NT2/D1 (cell line): ENCODE results near the gene ODC1.
"Not testable (repeated sequence)": the region's sequence is repeated elsewhere in the genome, so short reads cannot be mapped to it uniquely, and the experiment has no call there.

Source experiments
- DNase-seq: peaks from one replicate; pipeline ENCODE4 v3.0.0-alpha.2; 2011; ENCODE audit warnings: low read depth, low spot score
- H3K27me3 ChIP-seq: 2 replicates; pipeline ENCODE4 v1.6.0; 2011; ENCODE audit warnings: mild to moderate bottlenecking; ENCODE audit not compliant: insufficient read length, insufficient read depth
- H3K36me3 ChIP-seq: 2 replicates; pipeline ENCODE4 v1.6.1; 2011; ENCODE audit warnings: mild to moderate bottlenecking, low read length, mixed read lengths; ENCODE audit not compliant: insufficient read depth, insufficient read length
- H3K4me1 ChIP-seq: 2 replicates; pipeline ENCODE4 v1.5.1; 2011; ENCODE audit not compliant: insufficient read depth, insufficient read length
- H3K4me3 ChIP-seq: 2 replicates; pipeline ENCODE4 v1.5.1; 2011; ENCODE audit warnings: low read depth; ENCODE audit not compliant: insufficient read length
- H3K9ac ChIP-seq: 2 replicates; pipeline ENCODE4 v1.6.0; 2011; ENCODE audit warnings: low read depth; ENCODE audit not compliant: insufficient read length
- H3K9me3 ChIP-seq: 2 replicates; pipeline ENCODE4 v1.5.1; 2011; ENCODE audit warnings: mild to moderate bottlenecking, low read length; ENCODE audit not compliant: insufficient read depth
- SUZ12 ChIP-seq: IDR thresholded peaks from 2 replicates; pipeline ENCODE4 v1.6.1; 2011; ENCODE audit not compliant: insufficient read length, insufficient read depth; ENCODE audit errors: extremely low read depth
- YY1 ChIP-seq: IDR thresholded peaks from 2 replicates; pipeline ENCODE4 v1.6.1; 2011; ENCODE audit not compliant: insufficient read length, insufficient read depth
- ZNF274 ChIP-seq: IDR thresholded peaks from 2 replicates; pipeline ENCODE4 v1.6.1; 2011; ENCODE audit warnings: mild to moderate bottlenecking, low read depth, low read length

The ODC1 gene

DNA sequence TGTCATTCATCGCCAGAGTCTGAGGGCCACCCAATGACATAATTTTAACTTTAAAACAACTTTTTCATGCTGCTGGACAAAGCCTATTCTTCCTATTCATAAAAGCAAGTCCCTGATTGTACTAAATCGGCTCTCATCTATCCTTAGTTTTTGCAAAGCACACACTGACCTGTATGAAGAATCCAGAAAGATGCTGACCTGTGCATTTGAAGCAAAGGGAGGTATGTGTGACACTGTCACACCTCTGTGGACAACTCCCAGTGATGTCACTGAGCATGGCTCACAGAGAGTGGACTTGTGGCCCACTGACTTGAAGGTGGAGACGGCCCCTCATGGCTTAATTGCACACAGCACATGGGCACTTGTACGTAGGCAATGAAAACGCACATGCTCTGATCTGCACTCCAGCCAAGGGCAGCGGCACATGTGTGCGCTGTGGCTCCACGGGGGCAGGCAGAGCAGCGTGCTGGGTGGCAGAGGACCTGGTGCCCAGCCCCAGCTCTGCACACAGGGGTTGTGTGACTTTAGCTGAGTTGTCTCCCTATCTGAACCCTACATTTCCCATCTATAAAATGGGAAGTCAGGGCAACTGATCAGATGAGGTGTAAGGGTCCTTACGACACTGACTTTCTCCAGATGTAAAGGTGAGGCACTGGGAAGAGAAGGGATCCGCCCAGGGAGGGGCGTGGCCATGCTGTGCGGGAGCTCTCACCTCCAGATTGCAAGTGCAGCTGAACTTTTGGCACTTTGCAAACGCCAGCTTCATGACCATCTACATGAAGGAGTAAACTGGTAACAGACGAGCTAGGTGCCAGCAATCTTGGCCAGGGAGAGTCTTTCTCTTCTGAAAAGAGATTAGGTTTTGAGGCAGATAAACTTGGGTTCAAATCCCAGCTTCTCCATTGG is 14.3 kb upstream of the ODC1 start:
- no peaks in the 10 kb centered on the region for H3K4me1 ChIP-seq
- TF ChIP-seq SUZ12 = no peak
- TF ChIP-seq ZNF274 = no peak
- TF ChIP-seq YY1 = no peak
- H3K36me3 ChIP-seq = no peaks in the 10 kb centered on the region
- no peak for DNase-seq
- H3K27me3 ChIP-seq = no peaks in the 10 kb centered on the region
- no peaks in the 10 kb centered on the region for H3K9me3 ChIP-seq
- H3K9ac ChIP-seq = no peak overlapping the region
- H3K4me3 ChIP-seq = no peak overlapping the region

DNA sequence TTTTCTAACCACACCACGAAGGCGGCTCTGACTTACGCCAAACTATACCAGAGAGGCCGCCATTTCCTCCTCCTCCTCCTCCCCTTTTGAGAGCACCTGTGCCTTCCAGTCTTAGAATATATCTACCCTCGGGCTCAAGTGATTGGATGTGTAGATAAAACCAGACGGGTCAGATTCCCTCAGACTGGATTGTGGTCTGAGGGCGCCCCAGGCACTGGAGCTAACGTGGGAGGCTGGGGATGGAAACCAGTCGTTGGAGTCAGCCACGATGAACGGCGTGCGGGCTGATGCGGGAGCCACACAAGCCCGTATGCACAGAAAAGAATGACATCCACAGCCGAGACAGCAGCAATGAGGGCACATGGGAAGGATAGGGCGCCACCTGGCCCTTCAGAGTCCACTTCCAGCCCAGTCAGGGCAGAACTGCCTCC is 12.3 kb upstream of the ODC1 start:
- DNase-seq = no peak
- Histone ChIP-seq H3K9ac (no peak overlapping the region), H3K27me3 (no peaks in the 10 kb centered on the region), H3K4me1 (no peaks in the 10 kb centered on the region), H3K36me3 (peaks cover under 1% of the 10 kb centered on the region), H3K4me3 (no peak overlapping the region), H3K9me3 (no peaks in the 10 kb centered on the region)
- TF ChIP-seq ZNF274 = no peak
- no peak for TF ChIP-seq SUZ12

DNA sequence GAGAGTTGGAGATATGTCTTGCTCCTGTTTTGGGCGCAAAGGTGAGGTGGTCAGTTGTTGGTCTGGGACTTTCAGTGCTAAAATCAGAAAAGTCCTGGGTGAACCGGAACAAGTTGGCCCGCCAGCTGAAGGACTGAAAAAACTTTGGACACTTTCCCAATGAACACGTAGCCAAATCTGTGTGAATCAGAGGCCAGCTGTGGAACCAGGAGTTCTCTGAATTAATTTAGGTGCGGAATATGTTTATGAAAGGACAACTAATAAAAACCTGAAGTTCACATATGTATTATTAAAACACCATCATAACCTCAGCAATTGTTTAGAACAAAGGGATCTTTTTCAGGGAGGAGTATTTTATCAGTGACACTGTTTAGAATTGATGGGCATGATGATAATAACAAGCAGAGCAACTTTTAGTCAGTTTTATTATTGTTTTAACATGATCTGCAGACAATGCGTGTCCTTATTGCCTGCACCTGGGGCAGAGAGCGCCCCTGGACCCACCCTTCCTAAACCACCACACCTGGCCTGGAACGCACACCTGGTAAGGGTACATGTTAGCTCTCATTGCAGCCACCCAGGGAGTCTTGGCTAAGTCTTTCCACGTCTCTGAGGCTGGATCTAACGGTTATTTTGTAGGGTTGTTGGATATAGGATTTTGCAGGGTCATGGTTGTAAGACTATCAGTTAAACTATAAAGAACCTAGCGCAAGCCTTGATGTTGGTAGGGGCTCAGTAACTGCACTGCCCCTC is 9.9 kb upstream of the ODC1 start:
- TF ChIP-seq YY1 (no peak), ZNF274 (no peak), SUZ12 (no peak)
- no peaks in the 10 kb centered on the region for H3K4me1 ChIP-seq
- H3K4me3 ChIP-seq = no peak overlapping the region
- no peaks in the 10 kb centered on the region for H3K27me3 ChIP-seq
- H3K9me3 ChIP-seq = no peaks in the 10 kb centered on the region
- peaks cover 7% of the 10 kb centered on the region for H3K36me3 ChIP-seq
- no peak for DNase-seq
- H3K9ac ChIP-seq = no peak overlapping the region

DNA sequence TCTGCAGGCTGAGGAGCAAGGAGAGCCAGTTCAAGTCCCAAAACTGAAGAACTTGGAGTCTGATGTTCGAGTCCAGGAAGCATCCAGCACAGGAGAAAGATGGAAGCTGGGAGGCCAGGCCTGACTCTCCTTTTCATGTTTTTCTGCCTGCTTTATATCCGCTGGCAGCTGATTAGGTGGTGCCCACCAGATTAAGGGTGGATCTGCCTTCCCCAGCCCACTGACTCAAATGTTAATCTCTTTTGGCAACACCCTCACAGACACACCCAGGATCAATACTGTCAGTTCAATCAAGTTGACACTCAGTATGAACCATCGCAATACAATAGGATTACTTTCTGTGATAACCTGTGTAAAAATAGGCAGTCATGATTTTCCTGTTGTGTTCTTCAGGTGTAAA is 9.1 kb upstream of the ODC1 start:
- H3K9ac ChIP-seq, H3K9me3 ChIP-seq, H3K27me3 ChIP-seq, H3K4me3 ChIP-seq, H3K4me1 ChIP-seq, H3K36me3 ChIP-seq, DNase-seq: not testable (repeated sequence)

DNA sequence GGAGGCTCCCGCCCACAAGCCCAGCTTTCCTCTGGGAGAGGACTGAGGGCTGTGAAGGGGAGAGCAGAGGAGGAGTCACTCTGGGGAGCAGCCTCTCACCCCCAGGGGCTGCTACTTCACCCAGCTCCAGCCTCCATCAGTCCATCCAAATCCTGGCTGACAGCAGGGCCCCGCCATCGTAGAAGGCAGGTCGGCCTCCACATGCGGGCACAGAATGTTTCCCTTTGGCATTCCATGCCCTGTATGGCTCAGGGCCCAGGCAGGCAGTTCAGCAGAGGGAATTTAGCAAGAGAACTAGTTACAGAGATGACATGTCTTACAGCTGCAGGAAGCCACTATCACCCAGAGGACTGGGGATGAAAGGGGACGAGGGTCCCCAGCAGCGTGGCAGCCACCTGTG is 6.4 kb upstream of the ODC1 start:
- no peaks in the 10 kb centered on the region for H3K9me3 ChIP-seq
- no peak for TF ChIP-seq SUZ12
- no peak for TF ChIP-seq ZNF274
- no peak for TF ChIP-seq YY1
- H3K27me3 ChIP-seq = no peaks in the 10 kb centered on the region
- no peak overlapping the region for H3K9ac ChIP-seq
- no peak overlapping the region for H3K4me3 ChIP-seq
- peaks cover 2% of the 10 kb centered on the region for H3K4me1 ChIP-seq
- H3K36me3 ChIP-seq = peaks cover 12% of the 10 kb centered on the region
- DNase-seq = no peak

DNA sequence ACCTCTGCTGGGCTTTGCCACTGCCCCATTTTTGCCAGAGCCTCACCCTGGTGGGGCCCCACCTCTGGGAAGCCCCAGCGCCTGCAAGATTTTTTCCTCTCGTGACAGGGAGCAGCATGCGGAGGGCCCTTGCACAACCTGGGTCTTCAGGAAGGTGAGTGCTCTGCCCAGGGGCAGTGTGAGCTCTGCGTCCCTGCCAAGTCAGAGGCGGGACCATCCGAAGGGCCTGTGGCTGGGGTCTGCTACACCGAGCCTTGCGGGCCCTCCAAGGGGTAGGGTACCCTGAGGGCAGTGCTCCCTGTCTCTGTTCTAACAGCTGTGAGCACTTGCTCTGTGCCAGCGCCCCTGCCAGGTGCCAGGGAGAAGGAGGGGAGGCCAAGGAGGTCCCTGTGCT is 5.8 kb upstream of the ODC1 start:
- H3K9me3 ChIP-seq = no peaks in the 10 kb centered on the region
- H3K9ac ChIP-seq = no peak overlapping the region
- no peak overlapping the region for H3K4me3 ChIP-seq
- DNase-seq = no peak
- H3K27me3 ChIP-seq = no peaks in the 10 kb centered on the region
- TF ChIP-seq SUZ12 (no peak), YY1 (no peak), ZNF274 (no peak)
- peaks cover 12% of the 10 kb centered on the region for H3K36me3 ChIP-seq
- H3K4me1 ChIP-seq = peaks cover 2% of the 10 kb centered on the region
